GM19043 (cell line): Measurements from ENCODE around the gene CRYBA2.

Source experiments
- ATAC-seq: cut with Tn5 transposase; IDR thresholded peaks from one replicate; pipeline ENCODE4 v1.9.1; 2021; ENCODE audit warnings: low read depth; ENCODE audit not compliant: unreplicated experiment

The CRYBA2 gene

DNA sequence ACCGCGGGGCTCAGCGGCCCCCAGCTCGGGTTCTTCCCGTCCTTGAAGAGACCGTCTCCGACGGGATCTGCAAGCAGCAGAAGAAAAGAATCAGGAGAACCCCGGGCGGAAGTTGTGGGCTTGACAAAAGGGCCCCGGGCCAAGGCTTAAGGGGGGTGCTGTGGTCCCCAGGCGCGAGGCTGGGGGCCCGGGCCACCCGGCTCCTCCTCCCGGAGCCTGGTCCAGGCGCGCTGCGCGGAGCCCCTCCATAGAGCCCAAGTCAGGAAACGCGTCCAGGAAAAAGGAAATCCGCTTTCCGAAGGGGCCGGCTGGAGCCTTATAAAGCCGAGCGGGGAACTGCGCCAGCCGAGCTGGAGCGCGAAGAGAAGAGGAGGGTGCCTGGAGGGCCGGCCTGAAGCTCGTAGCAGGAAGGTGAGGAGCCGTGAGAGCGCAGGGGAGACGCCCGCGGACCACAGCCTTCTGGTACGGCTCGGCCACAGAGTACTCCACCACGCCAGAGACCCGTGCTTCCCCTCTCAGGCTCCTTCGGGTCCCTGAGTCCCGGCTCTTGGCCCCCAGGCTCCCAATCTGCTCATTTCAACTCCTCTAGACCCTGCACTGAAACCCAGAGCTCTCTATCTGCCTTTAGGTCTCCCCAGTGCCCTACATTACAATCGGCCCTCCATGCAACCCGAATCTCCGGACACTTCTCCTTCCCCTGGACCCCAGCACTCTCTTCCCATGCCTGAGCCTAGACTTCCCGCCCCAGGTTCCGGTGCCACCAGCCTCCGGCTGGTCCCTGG is 8.8 kb downstream of the CRYBA2 start:
- ATAC-seq, result no peak

DNA sequence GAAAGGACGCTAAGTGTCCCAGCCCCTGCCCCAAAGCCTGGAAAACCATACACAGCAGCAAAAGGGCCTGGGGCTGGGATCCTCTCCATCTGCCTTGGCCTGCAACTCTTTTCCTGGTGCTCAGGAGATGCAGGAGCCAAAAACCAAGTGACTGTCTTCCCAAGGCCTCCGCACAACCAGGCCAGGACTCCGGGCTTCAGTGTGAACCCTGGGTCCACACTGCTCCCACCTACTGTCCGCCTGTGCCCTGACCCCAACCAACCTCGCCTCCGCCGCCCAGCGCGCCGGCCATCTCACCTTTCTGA is 9.3 kb downstream of the CRYBA2 start:
- no peak for ATAC-seq

DNA sequence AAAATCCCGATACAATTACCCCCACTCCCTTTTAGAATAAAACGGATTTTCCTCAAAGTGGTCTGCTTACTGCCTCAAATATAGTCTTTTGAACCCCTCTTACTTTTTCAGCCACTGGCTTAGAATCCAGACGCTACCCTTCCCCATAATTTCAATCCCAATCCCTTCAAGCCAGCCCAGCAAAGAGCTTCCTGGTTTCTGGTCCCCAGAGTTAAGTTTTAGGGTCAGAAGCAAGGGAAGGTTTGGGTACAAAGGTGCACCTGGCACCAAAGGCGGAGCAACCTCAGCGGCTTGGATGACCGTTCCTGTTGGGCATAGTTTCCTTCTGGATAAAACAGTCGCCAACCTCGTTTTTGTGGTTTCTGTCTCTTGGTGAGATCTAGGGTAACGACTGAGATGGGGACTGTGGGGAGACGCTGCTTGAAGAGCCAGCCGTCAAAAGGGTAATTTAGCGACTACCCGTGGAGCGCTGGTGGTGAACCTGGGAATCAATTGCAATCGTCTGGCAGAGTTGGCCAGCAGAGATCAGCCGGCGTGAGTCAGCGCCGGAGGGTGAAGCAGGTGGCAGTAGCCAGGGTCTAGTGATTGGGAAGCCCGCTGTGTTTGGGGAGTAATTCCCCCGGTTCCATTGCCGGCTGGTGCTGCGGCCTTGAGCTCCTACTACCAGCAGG is 9.8 kb downstream of the CRYBA2 start:
- no peak for ATAC-seq

DNA sequence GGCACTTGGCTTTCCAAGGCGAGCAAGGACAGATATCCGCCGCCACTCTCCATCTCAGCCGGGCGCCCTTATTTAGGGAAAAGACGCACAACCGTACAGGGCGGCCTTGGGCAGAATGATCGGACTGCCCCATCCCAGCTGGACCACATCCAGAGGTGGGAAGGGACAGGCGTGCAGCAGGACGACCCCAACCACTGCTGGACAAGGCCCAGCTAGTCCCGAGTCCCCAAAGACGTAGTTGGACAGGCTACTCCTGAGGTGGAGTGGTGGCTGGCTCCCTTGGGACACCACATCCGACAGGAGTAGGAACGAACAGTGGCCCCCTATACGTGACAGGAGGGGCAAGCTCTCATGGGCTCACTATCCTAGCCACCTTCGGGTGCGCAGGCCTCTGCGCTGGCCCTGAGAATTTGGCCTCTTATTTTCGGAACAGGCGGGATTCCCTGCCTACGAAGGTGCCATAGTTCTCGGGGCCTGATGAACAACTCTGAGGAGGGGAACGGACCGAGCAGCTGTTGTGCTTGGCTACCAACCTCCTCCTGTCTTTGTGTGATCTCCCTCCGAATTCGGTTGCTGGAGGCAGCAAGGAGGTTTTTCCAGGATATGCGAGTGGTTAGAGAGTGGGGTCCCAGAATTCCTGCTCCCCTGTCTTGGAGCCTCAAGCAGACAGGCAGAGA is 10.5 kb downstream of the CRYBA2 start:
- ATAC-seq, result no peak

DNA sequence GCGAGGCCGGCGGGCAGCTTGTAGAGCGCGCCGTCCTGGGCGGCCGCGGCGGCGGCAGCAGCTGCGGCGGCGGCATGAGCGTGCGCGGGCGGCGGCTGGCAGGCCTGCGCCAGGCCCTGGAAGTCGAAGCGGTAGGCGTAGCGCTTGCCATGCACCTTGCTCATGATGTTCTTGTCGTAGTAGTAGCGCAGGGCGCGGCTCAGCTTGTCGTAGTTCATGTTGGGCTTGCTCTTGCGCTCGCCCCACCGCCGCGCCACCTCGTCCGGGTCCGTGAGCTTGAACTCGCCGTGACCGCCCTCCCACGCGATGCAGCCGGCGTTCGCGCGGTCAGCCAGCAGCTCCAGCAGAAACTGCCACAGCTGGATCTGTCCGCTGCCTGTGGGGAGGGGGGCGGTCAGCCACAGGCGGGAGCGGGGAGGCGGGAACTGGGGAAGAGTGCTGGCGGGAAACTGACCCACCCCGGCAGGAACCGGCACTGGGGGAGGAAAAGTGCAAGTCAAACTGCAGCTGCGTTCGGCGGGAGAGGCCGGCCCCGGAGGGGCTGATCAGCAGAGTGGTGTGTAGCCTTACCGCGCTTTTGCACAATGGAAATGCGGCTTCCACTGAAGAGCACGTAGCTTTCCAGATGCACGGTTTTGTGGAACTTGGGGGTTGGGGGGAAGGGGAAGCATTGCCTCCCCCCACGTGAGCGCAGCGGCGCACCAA is 11.2 kb downstream of the CRYBA2 start:
- ATAC-seq, result no peak

DNA sequence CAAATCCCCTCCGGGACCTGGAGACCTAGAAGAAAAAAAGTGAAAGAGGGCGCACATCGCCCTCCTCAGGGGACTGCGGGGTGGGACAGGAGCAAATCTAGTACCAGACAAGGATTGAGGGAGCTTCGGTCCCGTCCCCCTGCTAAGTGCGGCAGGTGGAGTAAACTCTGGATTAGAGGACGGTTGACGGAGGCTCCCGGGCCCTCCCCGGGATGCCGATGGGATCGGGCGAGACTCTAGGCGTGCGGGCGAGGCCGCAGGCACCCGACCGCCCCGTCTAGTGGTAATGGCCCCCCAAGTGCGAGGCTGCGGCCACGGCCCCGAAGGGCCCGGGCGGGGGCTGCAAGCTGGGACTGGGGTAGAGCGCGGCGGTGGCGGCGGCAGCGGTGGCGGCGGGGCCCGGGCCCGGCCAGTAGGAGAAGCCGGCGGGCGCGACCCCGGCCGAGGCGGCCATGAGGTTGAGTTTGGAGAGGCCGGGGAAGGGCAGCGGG is 11.8 kb downstream of the CRYBA2 start:
- ATAC-seq, result no peak

DNA sequence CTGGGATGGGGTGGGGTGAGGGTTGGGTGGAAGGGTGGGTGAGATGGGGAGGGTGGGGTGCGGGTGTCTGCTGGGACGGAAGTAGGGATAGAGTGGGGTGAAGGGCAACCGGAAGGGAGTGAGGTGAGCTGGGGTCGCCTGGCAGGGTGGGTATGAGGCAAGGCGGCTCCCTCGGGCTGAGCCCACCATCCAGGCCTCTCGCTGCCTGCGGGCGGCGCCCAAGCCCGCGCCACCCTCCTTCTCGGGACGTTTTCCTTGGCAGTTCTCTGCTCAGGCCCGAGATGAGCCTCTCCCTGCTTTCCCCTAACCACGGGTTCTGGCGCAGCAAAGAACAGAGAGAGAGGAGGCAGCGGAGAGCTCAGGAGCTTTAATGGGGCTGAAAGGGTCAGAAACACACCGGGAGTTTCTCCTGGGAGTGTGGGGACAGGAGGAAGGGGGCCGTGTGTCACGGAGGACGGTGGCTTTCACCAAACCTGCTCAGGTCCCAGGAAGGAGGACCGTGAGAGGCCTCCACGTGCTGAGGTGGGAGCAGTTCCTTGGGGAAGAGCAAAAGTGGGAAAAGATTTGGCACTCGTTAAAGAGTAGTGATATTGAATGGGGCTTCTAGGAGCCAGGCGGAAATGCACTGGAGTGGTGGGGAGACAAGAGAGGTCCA is 12.4 kb downstream of the CRYBA2 start:
- ATAC-seq, result no peak

DNA sequence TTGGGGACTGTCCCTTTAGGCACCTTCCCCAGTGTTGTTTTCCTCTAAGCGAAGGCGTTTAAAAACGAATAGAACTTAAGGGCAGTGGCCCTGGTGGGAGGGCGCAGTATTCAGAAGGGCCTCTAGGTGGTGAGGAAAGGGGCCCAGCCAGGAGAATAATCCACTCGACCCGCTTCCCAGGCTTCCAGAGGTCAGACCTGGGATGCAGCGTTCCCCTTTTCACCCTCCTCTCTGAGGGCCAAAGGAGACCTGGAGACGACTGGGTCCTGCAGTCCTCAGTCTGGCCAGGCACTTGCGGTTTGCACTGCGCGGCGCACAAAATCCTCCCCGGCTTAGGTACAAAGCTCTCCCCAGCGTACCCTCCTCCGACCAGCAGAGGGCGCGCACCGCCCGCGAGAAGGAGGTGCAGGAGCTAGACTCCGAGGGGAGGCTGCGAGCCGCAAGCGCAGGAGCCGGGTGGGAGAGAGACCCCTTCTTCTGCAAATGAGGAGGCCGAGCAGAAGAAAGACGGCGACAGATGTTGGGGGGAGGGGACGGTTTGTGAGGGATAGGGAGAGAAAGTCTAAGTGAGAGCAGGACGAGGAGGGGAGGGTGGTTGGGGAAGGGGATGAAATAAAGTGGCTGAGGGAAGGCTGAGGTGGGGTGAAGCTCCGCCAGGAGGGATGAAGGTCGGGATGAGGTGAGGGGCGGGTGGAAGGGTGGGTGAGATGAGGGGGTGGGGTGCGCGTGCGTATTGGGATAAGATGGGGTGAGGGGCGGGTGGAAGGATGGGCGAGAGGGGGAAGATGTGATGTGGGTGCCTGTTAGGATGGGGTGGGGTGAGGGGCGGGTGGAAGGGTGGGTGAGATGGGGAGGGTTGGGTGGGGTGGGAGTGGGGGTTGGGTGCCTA is 13.1 kb downstream of the CRYBA2 start:
- peak; percentile 79 for ATAC-seq

DNA sequence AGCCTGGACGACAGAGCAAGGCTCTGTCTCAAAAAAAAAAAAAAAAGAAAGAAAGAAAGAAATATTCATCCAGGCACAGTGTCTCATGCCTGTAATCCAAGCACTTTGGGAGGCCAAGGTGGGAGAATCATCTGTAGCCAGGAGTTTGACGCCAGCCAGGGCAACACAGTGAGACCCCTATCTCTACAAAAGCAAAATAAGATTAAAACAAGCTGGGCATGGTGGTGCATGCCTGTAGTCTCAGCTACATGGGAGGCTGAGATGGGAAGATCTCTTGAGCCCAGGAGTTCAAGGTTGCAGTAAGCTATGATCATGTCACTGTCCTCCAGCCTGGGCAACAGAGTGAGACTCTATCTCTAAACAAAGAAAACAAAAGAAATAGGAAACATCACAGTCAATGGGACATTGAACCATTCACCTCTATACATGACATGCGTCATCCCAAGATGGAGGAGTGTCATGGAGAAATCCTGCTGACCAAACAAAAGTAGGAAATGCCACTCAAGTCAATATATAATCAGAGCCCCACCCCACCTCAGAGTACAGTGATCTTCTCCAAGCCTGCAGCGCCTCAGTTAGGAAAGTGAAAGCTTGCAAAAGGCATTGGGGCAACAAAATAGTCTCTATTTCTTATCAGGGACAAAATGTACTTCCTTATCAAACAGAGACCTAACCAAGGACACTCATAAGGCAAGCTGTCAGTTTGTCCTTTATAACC is 18.0 kb downstream of the CRYBA2 start:
- no peak for ATAC-seq

DNA sequence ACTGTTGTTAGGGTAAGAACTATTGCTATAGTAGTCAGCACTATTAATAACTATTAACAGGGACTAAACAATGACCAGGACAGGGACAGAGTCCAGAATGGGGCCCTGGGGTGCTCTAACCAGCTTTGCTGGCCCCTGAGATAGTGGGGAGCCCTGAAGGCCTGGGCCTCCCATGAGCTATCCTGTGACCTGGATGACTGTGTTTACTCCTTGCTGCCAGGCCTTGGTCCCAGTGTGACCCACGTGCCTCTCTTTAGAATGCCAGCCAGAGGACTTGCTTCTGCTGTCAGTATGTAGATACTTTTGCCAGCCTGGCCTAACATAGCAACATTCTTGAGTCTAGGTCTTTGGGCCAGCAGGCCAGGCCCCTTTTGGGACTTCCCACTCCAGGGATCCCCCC is 22.3 kb downstream of the CRYBA2 start:
- ATAC-seq, result no peak

DNA sequence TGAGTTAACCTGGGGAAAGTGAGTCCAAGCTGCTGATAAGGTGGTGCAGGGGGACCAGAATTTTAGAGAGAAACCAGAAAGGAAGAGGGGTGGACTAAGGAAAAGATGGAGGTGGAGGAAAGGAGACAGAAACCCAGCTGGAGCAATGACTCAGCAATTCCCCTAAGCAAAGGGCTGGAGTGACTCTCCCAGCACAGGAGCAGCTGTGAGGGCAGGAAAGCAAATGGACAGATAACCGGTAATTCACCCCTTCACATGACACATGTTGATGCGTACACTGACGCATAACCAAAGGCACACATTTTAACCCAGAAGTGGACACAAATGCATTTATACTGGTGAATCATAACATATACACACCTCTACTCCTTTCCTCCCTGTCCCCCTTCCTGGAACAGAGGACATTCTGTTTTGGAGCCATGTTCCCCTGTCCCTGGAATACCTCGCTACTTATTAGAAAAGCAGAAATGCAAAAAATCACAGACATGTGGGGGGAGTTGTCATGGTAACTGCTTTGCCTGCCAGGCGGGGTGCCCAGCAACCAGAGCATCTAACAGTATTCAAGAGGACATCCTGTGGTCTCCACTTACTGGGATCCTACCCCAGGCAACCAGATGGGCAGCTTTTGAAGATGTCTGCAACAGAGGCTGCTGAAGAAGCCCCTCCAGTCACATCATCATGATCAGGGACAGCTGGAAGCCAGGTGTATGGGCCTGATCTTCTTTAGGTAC is 29.0 kb downstream of the CRYBA2 start:
- ATAC-seq, result no peak

DNA sequence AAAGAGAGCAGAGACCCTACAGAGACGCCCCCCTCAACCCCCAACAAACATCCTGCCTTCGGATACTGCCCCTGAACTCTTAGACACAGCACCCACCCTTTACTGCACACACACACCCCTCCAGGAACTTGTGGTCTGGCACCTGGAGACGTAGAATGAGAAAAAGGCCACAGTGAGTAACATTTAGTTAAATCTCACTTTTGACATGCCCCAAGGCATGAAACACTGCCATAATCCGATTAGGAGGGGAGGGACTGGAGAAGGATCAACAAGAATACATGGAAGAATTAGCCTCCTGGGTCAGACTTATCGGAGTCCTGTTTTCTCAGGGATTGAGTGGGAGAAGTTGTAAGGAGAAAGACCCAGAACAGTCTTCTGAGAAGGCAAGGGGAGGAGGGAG is 29.6 kb downstream of the CRYBA2 start:
- no peak for ATAC-seq

DNA sequence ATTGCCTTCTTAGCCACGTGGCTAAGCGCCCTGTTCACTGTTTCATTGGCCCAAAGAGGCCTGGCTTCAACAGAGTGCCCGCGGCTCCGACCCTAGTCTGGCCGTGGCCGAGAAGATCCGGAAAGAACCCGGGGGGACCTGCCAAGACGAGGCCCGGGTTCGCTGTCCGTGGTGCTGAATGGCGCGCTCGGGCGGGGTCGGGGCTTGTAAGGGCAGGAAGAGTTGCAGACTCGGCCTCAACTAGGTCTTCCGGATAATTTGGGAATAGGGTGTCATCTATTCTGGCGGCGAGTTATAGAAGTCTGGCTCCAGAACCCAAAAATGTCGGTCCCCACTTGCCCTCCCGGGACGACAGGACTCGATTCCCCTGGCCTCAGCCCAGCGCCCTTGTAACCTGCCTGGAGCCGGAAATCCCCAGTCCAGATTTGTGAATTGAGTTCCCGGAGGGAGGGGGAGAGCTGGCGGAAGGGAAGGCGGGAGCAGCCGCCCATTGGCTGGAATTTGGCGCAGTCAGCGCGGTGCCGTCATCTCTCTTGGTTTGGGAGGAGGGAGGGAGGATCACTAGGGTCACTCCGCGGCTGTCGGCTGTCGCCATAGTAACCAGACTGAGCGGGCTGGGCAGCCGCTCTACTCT is 30.2 kb downstream of the CRYBA2 start:
- no peak for ATAC-seq

DNA sequence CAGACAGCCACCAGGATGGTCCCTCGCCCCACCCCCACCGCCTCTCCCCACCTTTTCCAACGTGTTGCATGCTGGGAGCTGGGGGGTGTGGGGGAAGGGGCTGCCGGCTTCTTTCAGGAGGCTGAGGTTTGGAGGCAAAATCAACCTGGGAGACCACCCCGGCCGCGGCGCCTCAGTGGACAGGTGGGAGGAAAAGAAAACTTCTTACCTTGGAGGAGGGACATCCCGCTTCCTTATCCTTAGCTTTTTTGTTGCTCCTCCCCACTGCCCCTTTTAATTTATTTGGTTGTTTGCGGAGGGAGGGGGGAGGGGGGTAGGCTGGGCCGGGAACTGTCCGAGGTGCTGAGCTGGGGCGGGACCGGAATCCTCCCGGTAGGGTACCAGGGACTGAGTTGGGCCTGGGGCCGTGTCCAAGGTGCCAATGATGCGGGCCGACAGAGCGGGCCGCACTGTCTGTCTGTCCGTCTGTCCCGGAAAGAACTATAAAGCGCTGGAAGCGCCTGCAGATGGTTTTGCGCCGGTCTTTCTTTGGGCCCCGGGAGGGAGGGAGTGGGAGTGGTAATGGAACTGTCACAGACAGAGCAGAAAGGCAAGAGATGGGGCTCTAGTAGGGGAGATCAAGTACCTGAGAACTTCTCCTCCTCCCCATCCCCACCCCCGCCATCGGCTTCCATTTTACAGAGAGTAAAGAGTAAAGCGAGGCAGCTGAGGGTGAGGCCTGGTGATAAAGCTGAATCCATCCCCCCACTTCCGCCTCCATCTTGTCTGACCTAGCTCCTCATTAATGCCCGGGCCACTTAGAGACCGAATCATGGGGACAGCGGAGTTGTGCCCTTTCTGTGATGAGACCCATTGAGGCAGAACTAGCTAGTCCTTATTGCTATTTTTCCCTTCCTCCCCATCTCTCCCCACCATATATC is 31.3 kb downstream of the CRYBA2 start:
- no peak for ATAC-seq

DNA sequence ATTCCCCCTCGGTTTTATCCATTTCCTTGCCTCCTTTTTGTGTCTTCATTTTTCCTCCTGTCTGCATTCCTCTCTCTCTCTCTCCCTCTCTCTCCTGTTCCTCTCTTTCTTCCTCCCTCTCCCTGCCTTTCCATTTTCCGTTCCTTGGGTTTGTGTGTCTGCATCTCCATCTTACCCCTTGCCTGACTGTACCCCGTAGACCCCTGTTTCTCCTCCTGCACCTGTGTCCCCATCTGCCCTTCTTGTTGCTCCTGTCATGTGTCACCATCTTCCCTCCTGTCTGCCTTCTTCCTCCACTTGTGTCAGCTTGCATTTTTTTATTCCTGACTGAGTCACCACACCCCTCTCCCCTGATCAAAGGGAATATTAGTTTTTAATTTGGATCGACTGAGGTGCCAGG is 32.0 kb downstream of the CRYBA2 start:
- ATAC-seq, result no peak

DNA sequence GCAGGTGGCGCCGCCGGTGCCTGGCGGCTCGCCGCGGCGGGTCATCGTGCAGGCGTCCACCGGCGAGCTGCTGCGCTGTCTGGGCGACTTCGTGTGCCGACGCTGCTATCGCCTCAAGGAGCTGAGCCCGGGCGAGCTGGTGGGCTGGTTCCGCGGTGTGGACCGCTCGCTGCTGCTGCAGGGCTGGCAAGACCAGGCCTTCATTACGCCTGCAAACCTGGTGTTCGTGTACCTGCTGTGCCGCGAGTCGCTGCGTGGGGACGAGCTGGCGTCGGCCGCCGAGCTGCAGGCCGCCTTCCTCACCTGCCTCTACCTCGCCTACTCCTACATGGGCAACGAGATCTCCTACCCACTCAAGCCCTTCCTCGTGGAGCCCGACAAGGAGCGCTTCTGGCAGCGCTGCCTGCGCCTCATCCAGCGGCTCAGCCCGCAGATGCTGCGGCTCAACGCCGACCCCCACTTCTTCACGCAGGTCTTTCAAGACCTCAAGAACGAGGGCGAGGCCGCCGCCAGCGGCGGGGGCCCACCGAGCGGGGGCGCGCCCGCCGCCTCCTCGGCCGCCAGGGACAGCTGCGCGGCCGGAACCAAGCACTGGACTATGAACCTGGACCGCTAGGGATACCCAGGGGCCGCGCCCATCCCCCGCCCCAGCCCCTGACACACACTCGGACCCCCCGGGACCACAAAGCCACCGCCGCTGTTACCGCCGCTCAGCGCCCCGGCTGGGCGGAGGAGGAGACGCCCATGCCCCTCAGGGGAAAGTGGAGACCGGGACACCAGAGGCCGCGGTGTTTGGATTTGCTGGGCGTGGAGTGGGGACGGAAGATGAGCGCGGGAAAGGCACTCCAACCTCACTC is 32.7 kb downstream of the CRYBA2 start:
- no peak for ATAC-seq
